RWPE2 (cell line): ENCODE results near the gene C8B.

Experiments used
- ATAC-seq: fragments of 200-7000 bp; cut with Tn5 transposase; 3 replicates; pipeline ENCODE4 v1.9.1; 2021; ENCODE audit warnings: low read depth
- DNase-seq: peaks from one replicate; pipeline ENCODE4 v3.0.0-alpha.2; 2020; ENCODE audit warnings: low spot score
- H3K27ac ChIP-seq: fragments of 450-650 bp; 2 replicates; pipeline ENCODE4 v1.5.1; 2017; ENCODE audit warnings: mild to moderate bottlenecking; ENCODE audit not compliant: poor library complexity, severe bottlenecking
- H3K27me3 ChIP-seq: fragments of 250-450 bp; sonication (Bioruptor Pico); 2 replicates; pipeline ENCODE4 v1.5.1; 2021; ENCODE audit warnings: mild to moderate bottlenecking, moderate library complexity; ENCODE audit not compliant: insufficient read depth, poor library complexity, severe bottlenecking
- H3K36me3 ChIP-seq: fragments of 250-450 bp; sonication (Bioruptor Pico); 2 replicates; pipeline ENCODE4 v1.5.1; 2020; ENCODE audit warnings: low read depth, mild to moderate bottlenecking, moderate library complexity
- H3K4me1 ChIP-seq: fragments of 250-450 bp; sonication (Bioruptor Pico); 2 replicates; pipeline ENCODE4 v1.5.1; 2021; ENCODE audit warnings: mild to moderate bottlenecking, moderate library complexity; ENCODE audit not compliant: insufficient read depth, poor library complexity, severe bottlenecking
- H3K4me3 ChIP-seq: fragments of 250-450 bp; sonication (Bioruptor Pico); 2 replicates; pipeline ENCODE4 v1.5.1; 2021; ENCODE audit warnings: mild to moderate bottlenecking, moderate library complexity; ENCODE audit not compliant: severe bottlenecking
- H3K9me3 ChIP-seq: fragments of 250-450 bp; sonication (Bioruptor Pico); 2 replicates; pipeline ENCODE4 v1.5.1; 2021; ENCODE audit warnings: mild to moderate bottlenecking, moderate library complexity; ENCODE audit not compliant: severe bottlenecking
- CTCF ChIP-seq: fragments of 450-650 bp; IDR thresholded peaks from one replicate; pipeline ENCODE4 v1.5.1; 2017; ENCODE audit warnings: mild to moderate bottlenecking, moderate library complexity; ENCODE audit not compliant: poor library complexity, severe bottlenecking

Gene C8B

GRCh38 chr1:56953386-56953785, 12.4 kb downstream of the C8B start:
- DNase-seq = no peak

GRCh38 chr1:56952501-56952900, 13.3 kb downstream of the C8B start:
- H3K27me3 ChIP-seq = no peaks in the 10 kb centered on the region
- ATAC-seq (no peak), DNase-seq (no peak)
- H3K36me3 ChIP-seq = no peaks in the 10 kb centered on the region
- H3K27ac ChIP-seq = no peak overlapping the region
- H3K4me3 ChIP-seq = no peak overlapping the region
- TF ChIP-seq CTCF = no peak
- no peaks in the 10 kb centered on the region for H3K4me1 ChIP-seq
- no peaks in the 10 kb centered on the region for H3K9me3 ChIP-seq

More at GRCh38 chr1:56953386-56953785, 12.4 kb downstream of the C8B start:
- ATAC-seq = no peak
- H3K9me3 ChIP-seq = no peaks in the 10 kb centered on the region
- no peaks in the 10 kb centered on the region for H3K36me3 ChIP-seq
- H3K4me1 ChIP-seq = no peaks in the 10 kb centered on the region
- TF ChIP-seq CTCF = no peak
- H3K27me3 ChIP-seq = no peaks in the 10 kb centered on the region
- no peak overlapping the region for H3K27ac ChIP-seq
- no peak overlapping the region for H3K4me3 ChIP-seq

- no peak for ATAC-seq
These were observed 17.3 kb downstream of the C8B start for GRCh38 chr1:56948403-56949023.

GRCh38 chr1:56940039-56940438, 25.8 kb downstream of the C8B start:
- no peak for TF ChIP-seq CTCF
- ATAC-seq = no peak

More at GRCh38 chr1:56948403-56949023, 17.3 kb downstream of the C8B start:
- Histone ChIP-seq H3K4me1 (no peaks in the 10 kb centered on the region), H3K9me3 (no peaks in the 10 kb centered on the region), H3K36me3 (no peaks in the 10 kb centered on the region), H3K27ac (no peak overlapping the region), H3K27me3 (no peaks in the 10 kb centered on the region), H3K4me3 (no peak overlapping the region)
- no peak for TF ChIP-seq CTCF
- DNase-seq = no peak

GRCh38 chr1:56939209-56939608, 26.6 kb downstream of the C8B start:
- no peaks in the 10 kb centered on the region for H3K27me3 ChIP-seq
- DNase-seq = no peak
- H3K4me1 ChIP-seq = no peaks in the 10 kb centered on the region

More at GRCh38 chr1:56940039-56940438, 25.8 kb downstream of the C8B start:
- Histone ChIP-seq H3K9me3 (no peaks in the 10 kb centered on the region), H3K4me1 (no peaks in the 10 kb centered on the region), H3K36me3 (no peaks in the 10 kb centered on the region), H3K27me3 (no peaks in the 10 kb centered on the region), H3K4me3 (no peak overlapping the region), H3K27ac (no peak overlapping the region)
- no peak for DNase-seq

More at GRCh38 chr1:56939209-56939608, 26.6 kb downstream of the C8B start:
- no peak overlapping the region for H3K4me3 ChIP-seq
- no peaks in the 10 kb centered on the region for H3K9me3 ChIP-seq
- H3K27ac ChIP-seq = no peak overlapping the region
- ATAC-seq = no peak
- H3K36me3 ChIP-seq = no peaks in the 10 kb centered on the region
- no peak for TF ChIP-seq CTCF
